Osteoblast (primary cell): ENCODE data around the gene CYSRT1. TPM values are rescaled to one million over a fixed set of nuclear protein-coding genes. Genes with fewer than 3 reads are reported as not detected.

ENCODE experiments used
- DNase-seq: peaks from one replicate; pipeline ENCODE4 v3.0.0; 2011; ENCODE audit warnings: low spot score, mixed read lengths; ENCODE audit not compliant: insufficient read length; ENCODE audit errors: missing footprints
- H2AFZ ChIP-seq: 2 replicates; pipeline ENCODE4 v1.6.0; 2011; ENCODE audit warnings: mild to moderate bottlenecking, low read length
- H3K27ac ChIP-seq: 2 replicates; pipeline ENCODE4 v1.5.1; 2011; ENCODE audit warnings: mild to moderate bottlenecking, low read depth, low read length, moderate library complexity
- H3K27me3 ChIP-seq: 2 replicates; pipeline ENCODE4 v1.6.0; 2012; ENCODE audit warnings: mild to moderate bottlenecking, control low read depth, inconsistent platforms, low read length, moderate library complexity; ENCODE audit not compliant: insufficient read depth
- H3K36me3 ChIP-seq: 2 replicates; pipeline ENCODE4 v1.5.1; 2011; ENCODE audit warnings: mild to moderate bottlenecking, low read length, control low read depth, moderate library complexity; ENCODE audit not compliant: insufficient read depth
- H3K4me1 ChIP-seq: 2 replicates; pipeline ENCODE4 v1.5.1; 2011; ENCODE audit warnings: mild to moderate bottlenecking, low read length, control low read depth, moderate library complexity; ENCODE audit not compliant: insufficient read depth
- H3K4me2 ChIP-seq: 2 replicates; pipeline ENCODE4 v1.6.0; 2011; ENCODE audit warnings: mild to moderate bottlenecking, low read length; ENCODE audit not compliant: insufficient read depth
- H3K4me3 ChIP-seq: fragments of 200-600 bp; sonication (generic); 3 replicates; pipeline ENCODE4 v1.5.1; 2012; ENCODE audit warnings: mild to moderate bottlenecking, low read length, inconsistent platforms; ENCODE audit not compliant: insufficient read depth
- H3K79me2 ChIP-seq: 2 replicates; pipeline ENCODE4 v1.6.0; 2012; ENCODE audit warnings: mild to moderate bottlenecking, low read length, control low read depth, inconsistent platforms; ENCODE audit not compliant: insufficient read depth
- H3K9me3 ChIP-seq: 2 replicates; pipeline ENCODE4 v1.5.1; 2011; ENCODE audit warnings: low read depth, low read length, control low read depth
- H4K20me1 ChIP-seq: 2 replicates; pipeline ENCODE4 v1.6.0; 2012; ENCODE audit warnings: mild to moderate bottlenecking, low read length, control low read depth; ENCODE audit not compliant: insufficient read depth
- total RNA-seq: library from RNA; depleted of rRNA; stranded (reverse); fragments of >200 nt; gene quantifications from 2 replicates; pipeline ENCODE4 v1.2.3, GENCODE V29; 2012
- TF ChIP-seq, protein P1 (sequence below): IDR thresholded peaks from 2 replicates; pipeline ENCODE4 v1.5.1; 2011; ENCODE audit warnings: mild to moderate bottlenecking, low read depth, low read length, moderate library complexity; ENCODE audit errors: extremely low read depth

Gene CYSRT1
- total RNA-seq, 1 donor, result 1.1 TPM

DNA sequence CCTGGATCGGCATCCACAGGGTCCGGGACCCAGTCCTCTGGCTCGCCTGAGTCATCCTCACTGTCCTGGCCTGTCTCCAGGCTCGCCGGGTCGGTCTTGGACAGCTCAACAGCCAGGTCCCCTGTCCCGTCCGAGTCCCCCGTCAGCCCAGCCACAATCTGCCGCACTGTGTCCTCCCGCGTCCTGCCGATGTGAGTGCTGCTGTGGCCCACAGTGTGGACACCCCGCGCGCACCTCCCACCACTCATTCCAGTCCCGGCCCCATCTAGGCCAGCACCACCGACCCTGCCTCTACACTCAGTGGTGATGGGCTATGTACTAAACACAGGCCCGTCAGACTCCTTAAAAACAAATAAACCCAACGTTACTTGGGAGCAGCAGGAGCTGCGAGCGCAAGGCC lies 43.3 kb upstream of the CYSRT1 start:
- TF ChIP-seq, protein P1, sequence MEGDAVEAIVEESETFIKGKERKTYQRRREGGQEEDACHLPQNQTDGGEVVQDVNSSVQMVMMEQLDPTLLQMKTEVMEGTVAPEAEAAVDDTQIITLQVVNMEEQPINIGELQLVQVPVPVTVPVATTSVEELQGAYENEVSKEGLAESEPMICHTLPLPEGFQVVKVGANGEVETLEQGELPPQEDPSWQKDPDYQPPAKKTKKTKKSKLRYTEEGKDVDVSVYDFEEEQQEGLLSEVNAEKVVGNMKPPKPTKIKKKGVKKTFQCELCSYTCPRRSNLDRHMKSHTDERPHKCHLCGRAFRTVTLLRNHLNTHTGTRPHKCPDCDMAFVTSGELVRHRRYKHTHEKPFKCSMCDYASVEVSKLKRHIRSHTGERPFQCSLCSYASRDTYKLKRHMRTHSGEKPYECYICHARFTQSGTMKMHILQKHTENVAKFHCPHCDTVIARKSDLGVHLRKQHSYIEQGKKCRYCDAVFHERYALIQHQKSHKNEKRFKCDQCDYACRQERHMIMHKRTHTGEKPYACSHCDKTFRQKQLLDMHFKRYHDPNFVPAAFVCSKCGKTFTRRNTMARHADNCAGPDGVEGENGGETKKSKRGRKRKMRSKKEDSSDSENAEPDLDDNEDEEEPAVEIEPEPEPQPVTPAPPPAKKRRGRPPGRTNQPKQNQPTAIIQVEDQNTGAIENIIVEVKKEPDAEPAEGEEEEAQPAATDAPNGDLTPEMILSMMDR, result no peak
- Histone ChIP-seq H3K27ac (no peak overlapping the region), H3K4me3 (no peak overlapping the region), H3K9me3 (no peaks in the 10 kb centered on the region), H3K27me3 (no peaks in the 10 kb centered on the region), H3K4me2 (no peak overlapping the region), H3K36me3 (peaks cover 29% of the 10 kb centered on the region), H4K20me1 (peaks cover 8% of the 10 kb centered on the region), H3K79me2 (peaks cover 16% of the 10 kb centered on the region), H3K4me1 (peaks cover 1% of the 10 kb centered on the region), H2AFZ (no peak overlapping the region)
- no peak for DNase-seq

DNA sequence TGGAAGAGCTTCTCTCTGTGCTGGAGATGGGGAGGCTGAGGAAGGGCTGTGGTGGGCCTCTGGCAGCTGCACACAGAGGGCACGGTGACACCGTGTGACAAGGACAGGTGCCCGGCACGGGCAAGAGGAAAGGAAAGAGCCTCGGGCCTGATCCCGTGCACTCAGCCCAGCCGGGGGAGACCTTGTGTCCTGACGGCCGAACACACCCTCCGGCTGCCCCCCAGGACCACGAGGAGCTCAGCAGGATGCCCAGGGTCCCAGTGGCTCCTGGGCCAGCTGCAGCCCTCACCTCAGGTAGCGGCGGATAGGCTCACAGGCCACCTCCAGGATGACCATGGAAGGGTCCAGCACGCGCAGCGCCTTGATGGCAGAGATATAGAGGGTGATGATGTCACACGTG lies 42.1 kb upstream of the CYSRT1 start:
- H3K4me2 ChIP-seq, result no peak overlapping the region
- H3K4me3 ChIP-seq, result no peak overlapping the region
- peaks cover 13% of the 10 kb centered on the region for H3K4me1 ChIP-seq
- peaks cover 29% of the 10 kb centered on the region for H3K36me3 ChIP-seq
- H3K79me2 ChIP-seq, result peaks cover 28% of the 10 kb centered on the region
- peaks cover 17% of the 10 kb centered on the region for H4K20me1 ChIP-seq
- H2AFZ ChIP-seq, result no peak overlapping the region
- no peak overlapping the region for H3K27ac ChIP-seq
- DNase-seq, result no peak
- H3K27me3 ChIP-seq, result no peaks in the 10 kb centered on the region
- H3K9me3 ChIP-seq, result no peaks in the 10 kb centered on the region
- TF ChIP-seq, protein P1, result no peak

DNA sequence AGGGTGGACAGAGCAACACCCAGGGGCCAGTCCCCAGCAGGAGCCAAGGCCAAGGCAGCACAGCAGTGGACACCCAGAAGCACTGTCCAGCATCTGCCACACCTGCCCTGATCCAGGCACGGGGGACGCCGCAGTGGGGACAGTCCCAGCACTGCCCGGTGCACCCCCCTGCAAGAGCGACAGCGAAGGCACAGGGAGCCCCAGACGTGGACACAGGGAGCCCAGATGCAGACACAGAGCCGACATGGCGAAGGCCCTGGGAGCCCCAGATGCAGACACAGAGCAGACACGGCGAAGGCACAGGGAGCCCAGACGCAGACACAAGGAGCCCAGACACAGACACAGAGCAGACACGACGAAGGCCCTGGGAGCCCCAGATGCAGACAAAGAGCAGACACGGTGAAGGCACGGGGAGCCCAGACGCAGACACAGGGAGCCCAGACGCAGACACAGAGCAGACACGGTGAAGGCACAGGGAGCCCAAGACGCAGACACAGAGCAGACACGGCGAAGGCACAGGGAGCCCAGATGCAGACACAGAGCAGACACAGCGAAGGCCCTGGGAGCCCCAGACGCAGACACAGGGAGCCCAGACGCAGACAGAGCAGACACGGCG lies 40.9 kb upstream of the CYSRT1 start:
- Histone ChIP-seq H4K20me1 (peaks cover 15% of the 10 kb centered on the region), H3K4me2 (no peak overlapping the region), H3K4me3 (no peak overlapping the region), H3K9me3 (no peaks in the 10 kb centered on the region), H3K79me2 (peaks cover 33% of the 10 kb centered on the region), H3K27me3 (no peaks in the 10 kb centered on the region), H3K36me3 (peaks cover 29% of the 10 kb centered on the region), H2AFZ (no peak overlapping the region), H3K4me1 (peaks cover 14% of the 10 kb centered on the region), H3K27ac (no peak overlapping the region)
- no peak for DNase-seq
- TF ChIP-seq, protein P1, result no peak

DNA sequence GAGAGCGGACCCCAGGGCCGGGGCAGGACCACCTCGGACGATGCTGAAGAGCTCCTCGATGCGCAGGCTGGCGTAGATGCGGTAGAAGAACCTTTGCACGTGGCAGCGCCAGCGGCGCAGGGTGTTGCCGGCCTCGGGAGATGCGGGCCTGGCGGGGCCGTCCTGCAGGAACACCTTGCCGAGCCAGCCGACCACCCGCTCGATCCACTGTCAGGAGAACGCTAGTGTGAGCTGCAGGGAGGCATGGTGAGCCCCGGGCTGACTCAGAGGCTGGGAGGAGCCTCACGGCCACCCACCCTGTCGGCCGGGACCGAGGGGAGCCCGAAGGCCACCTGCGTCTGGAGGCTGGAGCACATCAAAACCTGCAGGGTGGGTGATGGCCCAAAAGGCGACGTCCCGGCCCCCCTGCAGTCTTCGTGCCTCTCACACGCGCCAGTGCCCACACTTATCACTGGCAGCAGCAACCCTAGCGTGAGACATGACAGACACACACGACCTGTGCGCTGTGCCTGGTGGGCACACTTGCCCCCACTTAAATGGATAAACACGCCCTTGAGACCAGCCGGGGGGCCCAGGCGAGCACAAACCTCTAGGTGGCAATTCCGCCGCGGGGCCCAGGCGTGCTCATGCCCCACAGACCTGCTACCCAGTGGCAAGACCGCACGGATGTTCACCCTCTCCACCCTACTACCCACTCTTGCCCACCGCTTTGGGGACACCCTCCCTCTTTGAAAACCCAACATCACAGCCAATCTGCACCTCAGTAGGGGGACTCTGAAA lies 39.9 kb upstream of the CYSRT1 start:
- H3K27ac ChIP-seq, result no peak overlapping the region
- peaks cover 23% of the 10 kb centered on the region for H3K4me1 ChIP-seq
- no peak overlapping the region for H3K4me2 ChIP-seq
- peaks cover 40% of the 10 kb centered on the region for H3K79me2 ChIP-seq
- no peak overlapping the region for H3K4me3 ChIP-seq
- TF ChIP-seq, protein P1, result no peak
- H3K27me3 ChIP-seq, result no peaks in the 10 kb centered on the region
- peaks cover 30% of the 10 kb centered on the region for H3K36me3 ChIP-seq
- DNase-seq, result no peak
- no peak overlapping the region for H2AFZ ChIP-seq
- H4K20me1 ChIP-seq, result peaks cover 22% of the 10 kb centered on the region
- no peaks in the 10 kb centered on the region for H3K9me3 ChIP-seq
